ENCODE data around the gene NPIPA1.
"Not testable (repeated sequence)": the region's sequence is repeated elsewhere in the genome, so short reads cannot be mapped to it uniquely, and the experiment has no call there.

DNA sequence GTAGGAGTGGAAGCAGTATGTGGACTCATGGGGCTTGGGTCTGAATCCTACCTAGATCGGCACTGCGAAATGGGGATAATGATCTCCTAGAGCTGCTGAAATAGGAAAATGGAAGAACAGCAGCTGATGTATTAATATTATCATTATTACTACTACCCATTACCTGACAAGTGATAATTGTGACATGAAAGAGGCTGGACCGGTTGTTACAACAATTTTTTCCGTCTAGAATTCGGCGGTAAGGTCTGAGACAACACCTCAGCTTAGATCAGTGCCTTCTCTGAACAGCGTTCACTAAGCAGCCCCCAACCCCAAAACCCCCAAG lies 37.0 kb downstream of the NPIPA1 start:
- TF ChIP-seq, protein P1, sequence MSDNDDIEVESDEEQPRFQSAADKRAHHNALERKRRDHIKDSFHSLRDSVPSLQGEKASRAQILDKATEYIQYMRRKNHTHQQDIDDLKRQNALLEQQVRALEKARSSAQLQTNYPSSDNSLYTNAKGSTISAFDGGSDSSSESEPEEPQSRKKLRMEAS (IDR thresholded peaks at IDR 0.05; ENCODE audit: low read depth, low read length), result not testable (repeated sequence)
- TF ChIP-seq, protein P2, sequence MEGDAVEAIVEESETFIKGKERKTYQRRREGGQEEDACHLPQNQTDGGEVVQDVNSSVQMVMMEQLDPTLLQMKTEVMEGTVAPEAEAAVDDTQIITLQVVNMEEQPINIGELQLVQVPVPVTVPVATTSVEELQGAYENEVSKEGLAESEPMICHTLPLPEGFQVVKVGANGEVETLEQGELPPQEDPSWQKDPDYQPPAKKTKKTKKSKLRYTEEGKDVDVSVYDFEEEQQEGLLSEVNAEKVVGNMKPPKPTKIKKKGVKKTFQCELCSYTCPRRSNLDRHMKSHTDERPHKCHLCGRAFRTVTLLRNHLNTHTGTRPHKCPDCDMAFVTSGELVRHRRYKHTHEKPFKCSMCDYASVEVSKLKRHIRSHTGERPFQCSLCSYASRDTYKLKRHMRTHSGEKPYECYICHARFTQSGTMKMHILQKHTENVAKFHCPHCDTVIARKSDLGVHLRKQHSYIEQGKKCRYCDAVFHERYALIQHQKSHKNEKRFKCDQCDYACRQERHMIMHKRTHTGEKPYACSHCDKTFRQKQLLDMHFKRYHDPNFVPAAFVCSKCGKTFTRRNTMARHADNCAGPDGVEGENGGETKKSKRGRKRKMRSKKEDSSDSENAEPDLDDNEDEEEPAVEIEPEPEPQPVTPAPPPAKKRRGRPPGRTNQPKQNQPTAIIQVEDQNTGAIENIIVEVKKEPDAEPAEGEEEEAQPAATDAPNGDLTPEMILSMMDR (IDR thresholded peaks at IDR 0.05; ENCODE audit: low read depth, low read length), result not testable (repeated sequence)
- not testable (repeated sequence) for TF ChIP-seq POLR2A (IDR thresholded peaks at IDR 0.05; ENCODE audit: extremely low read depth, insufficient read length)
